ENCODE results near the gene PHLDB1. TPM values are rescaled to one million over a fixed set of nuclear protein-coding genes. Genes with fewer than 3 reads are reported as not detected.

Gene PHLDB1
- total RNA-seq, 1 donor from 2014 or later, result 45.4 TPM

DNA sequence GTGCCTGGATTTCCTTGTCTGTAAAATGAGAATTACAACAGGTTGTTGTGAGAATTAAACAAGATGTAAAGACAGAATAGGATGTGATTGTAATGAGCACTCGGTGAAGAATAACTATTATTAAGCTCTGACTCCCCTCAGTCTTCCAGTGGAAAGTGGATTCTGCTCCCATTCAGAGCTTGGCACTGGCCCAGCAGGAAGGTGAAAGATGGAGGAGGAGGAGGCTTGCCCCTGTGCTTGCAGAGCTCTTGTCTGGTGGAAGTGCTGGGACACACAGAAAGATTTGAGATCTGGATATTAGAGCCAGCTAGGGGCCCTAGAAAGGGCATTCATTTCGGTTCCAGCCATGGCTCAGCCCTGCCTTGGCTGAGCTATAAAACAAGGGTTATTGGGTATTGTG lies 28.2 kb downstream of the PHLDB1 start:
- peaks cover 18% of the 10 kb centered on the region for H3K36me3 Mint-ChIP-seq (ENCODE audit: low read depth, unreplicated experiment)
- no peak overlapping the region for H3K4me3 Mint-ChIP-seq (ENCODE audit: unreplicated experiment)
- no peak for DNase-seq (ENCODE audit: low spot score)
- peaks cover 4% of the 10 kb centered on the region for H3K27me3 Mint-ChIP-seq (ENCODE audit: unreplicated experiment)
- H3K9me3 Mint-ChIP-seq (ENCODE audit: unreplicated experiment), result no peaks in the 10 kb centered on the region
- H3K27ac Mint-ChIP-seq (ENCODE audit: unreplicated experiment), result no peak overlapping the region
- TF ChIP-seq, protein P1, sequence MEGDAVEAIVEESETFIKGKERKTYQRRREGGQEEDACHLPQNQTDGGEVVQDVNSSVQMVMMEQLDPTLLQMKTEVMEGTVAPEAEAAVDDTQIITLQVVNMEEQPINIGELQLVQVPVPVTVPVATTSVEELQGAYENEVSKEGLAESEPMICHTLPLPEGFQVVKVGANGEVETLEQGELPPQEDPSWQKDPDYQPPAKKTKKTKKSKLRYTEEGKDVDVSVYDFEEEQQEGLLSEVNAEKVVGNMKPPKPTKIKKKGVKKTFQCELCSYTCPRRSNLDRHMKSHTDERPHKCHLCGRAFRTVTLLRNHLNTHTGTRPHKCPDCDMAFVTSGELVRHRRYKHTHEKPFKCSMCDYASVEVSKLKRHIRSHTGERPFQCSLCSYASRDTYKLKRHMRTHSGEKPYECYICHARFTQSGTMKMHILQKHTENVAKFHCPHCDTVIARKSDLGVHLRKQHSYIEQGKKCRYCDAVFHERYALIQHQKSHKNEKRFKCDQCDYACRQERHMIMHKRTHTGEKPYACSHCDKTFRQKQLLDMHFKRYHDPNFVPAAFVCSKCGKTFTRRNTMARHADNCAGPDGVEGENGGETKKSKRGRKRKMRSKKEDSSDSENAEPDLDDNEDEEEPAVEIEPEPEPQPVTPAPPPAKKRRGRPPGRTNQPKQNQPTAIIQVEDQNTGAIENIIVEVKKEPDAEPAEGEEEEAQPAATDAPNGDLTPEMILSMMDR (IDR thresholded peaks at IDR 0.05; ENCODE audit: unreplicated experiment), result no peak
- peaks cover 22% of the 10 kb centered on the region for H3K4me1 Mint-ChIP-seq (ENCODE audit: unreplicated experiment)

DNA sequence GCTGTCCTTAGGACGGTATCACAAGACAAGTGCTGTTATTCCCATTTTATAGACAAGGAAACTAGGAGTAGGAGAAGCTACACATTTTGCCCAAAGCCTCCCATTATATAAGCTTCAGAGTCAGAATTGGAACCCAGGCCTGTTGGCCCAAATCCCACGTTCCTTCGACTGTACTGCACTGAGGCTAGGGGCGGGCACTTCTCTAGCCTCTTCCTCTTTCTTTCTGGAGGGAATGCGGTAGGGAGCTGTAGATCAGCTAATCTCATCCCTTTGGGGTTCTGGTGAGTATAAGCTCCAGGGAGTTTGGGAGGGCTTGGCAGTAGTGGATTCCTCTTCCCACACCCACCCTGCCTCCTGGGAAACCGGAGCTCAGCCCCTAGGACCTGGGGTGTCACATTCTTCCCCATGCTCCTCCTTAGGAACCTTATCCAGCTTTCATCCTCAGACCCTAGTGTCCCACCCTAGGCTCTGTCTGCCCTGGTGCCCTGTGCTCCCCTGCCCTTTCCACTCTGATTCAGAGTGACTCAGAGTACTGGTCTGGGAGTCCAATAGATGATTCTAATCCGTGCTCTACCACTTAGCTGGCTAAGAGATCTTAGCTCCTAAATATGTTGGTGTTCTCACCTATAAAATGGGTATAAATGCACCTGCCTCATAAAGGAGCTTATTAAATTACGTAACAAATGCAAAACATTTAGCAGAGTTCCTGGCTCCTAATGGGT lies 29.3 kb downstream of the PHLDB1 start:
- H3K4me3 Mint-ChIP-seq (ENCODE audit: unreplicated experiment), result no peak overlapping the region
- TF ChIP-seq, protein P1 (IDR thresholded peaks at IDR 0.05; ENCODE audit: unreplicated experiment), result no peak
- H3K27me3 Mint-ChIP-seq (ENCODE audit: unreplicated experiment), result peaks cover 6% of the 10 kb centered on the region
- no peak for DNase-seq (ENCODE audit: low spot score)
- no peak overlapping the region for H3K27ac Mint-ChIP-seq (ENCODE audit: unreplicated experiment)
- H3K36me3 Mint-ChIP-seq (ENCODE audit: low read depth, unreplicated experiment), result peaks cover 16% of the 10 kb centered on the region
- peaks cover 17% of the 10 kb centered on the region for H3K4me1 Mint-ChIP-seq (ENCODE audit: unreplicated experiment)
- H3K9me3 Mint-ChIP-seq (ENCODE audit: unreplicated experiment), result no peaks in the 10 kb centered on the region

DNA sequence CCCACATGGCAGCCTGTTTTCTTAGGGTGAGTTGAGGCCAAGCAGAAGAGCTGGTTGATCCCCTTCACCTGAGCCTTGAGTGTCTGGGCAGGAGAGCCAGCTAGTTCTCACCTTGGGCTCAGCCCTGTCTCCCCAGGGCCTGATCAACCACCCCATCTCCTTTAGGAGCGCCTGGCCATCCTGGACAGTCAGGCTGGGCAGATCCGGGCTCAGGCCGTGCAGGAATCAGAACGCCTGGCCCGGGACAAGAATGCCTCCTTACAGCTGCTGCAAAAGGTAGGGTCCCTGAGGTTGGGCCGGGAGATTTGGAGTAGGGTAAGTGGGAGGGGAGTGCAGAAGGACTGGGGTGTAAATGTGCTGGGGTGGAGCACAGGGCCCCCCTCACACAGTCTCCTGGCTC lies 31.3 kb downstream of the PHLDB1 start:
- TF ChIP-seq, protein P1 (IDR thresholded peaks at IDR 0.05; ENCODE audit: unreplicated experiment), result no peak
- H3K9me3 Mint-ChIP-seq (ENCODE audit: unreplicated experiment), result no peaks in the 10 kb centered on the region
- DNase-seq (ENCODE audit: low spot score), result no peak
- H3K4me3 Mint-ChIP-seq (ENCODE audit: unreplicated experiment), result no peak overlapping the region
- peaks cover 10% of the 10 kb centered on the region for H3K36me3 Mint-ChIP-seq (ENCODE audit: low read depth, unreplicated experiment)
- peaks cover 14% of the 10 kb centered on the region for H3K4me1 Mint-ChIP-seq (ENCODE audit: unreplicated experiment)
- peaks cover 9% of the 10 kb centered on the region for H3K27me3 Mint-ChIP-seq (ENCODE audit: unreplicated experiment)
- H3K27ac Mint-ChIP-seq (ENCODE audit: unreplicated experiment), result no peak overlapping the region

DNA sequence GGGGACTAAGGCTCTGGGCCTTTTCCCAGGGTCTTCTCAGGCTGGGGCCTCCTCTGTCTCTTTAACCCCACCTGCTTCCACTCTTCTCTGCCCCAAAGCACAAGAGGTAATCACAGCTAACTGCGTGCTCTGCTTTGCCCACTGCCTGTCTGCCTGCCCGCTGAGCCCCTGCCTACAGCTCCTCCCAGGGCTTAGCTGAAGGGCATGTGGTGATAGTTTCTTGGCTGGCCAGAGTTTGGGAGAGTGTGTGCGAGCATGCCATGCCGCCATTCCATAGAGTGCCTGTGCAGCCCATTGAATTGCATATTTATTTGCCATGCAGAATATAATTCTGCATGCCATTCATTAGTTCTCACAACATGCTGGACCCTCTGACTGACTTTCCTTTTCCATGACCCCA lies 32.5 kb downstream of the PHLDB1 start:
- no peak for DNase-seq (ENCODE audit: low spot score)
- Mint-ChIP-seq H3K27ac (ENCODE audit: unreplicated experiment) (no peak overlapping the region), H3K36me3 (ENCODE audit: low read depth, unreplicated experiment) (peaks cover 14% of the 10 kb centered on the region), H3K27me3 (ENCODE audit: unreplicated experiment) (peaks cover 9% of the 10 kb centered on the region), H3K9me3 (ENCODE audit: unreplicated experiment) (no peaks in the 10 kb centered on the region), H3K4me3 (ENCODE audit: unreplicated experiment) (no peak overlapping the region), H3K4me1 (ENCODE audit: unreplicated experiment) (peaks cover 7% of the 10 kb centered on the region)
- TF ChIP-seq, protein P1 (IDR thresholded peaks at IDR 0.05; ENCODE audit: unreplicated experiment), result no peak

DNA sequence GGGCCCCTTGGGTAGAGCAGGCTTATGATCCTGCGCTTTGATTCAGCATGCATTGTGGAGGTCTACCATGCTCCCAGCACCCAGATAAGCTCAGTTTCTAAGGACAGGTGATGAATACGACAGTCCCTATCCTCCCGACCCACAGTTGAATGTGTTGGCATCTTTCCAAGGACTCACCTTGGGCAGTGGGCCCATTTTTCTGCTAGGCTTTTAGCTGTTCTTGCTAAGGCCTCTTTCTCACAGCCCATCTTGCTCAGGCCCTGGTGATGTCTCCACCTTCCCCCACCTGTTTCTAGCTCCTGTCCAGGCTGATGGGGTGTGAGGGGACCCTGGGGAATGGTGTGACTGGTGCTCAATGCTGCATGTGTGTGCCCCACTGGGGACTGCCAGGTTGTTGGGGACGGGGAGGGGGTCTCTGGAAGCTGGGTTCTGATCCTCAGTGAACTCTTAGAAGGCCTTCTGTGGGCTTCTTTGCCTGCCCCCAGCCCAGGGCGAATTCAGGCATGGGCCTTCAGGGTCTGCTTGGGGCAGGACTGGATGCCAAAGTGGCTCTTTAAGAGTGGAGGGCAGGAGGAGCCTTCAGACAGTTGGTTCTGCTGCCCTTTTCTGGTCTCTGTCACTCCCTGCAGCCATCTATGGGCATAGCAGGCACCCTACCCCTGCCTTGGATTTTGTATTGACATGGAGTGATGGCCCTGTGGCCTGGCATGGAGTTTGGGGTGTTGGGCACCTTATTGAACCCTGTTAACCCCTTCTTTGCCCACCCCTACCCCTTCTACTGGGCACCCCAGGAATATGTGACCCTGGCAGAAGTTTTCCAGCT lies 33.1 kb downstream of the PHLDB1 start:
- Mint-ChIP-seq H3K36me3 (ENCODE audit: low read depth, unreplicated experiment) (peaks cover 15% of the 10 kb centered on the region), H3K9me3 (ENCODE audit: unreplicated experiment) (no peaks in the 10 kb centered on the region), H3K27me3 (ENCODE audit: unreplicated experiment) (peaks cover 9% of the 10 kb centered on the region), H3K4me3 (ENCODE audit: unreplicated experiment) (no peak overlapping the region), H3K27ac (ENCODE audit: unreplicated experiment) (no peak overlapping the region), H3K4me1 (ENCODE audit: unreplicated experiment) (peaks cover 7% of the 10 kb centered on the region)
- DNase-seq (ENCODE audit: low spot score), result no peak
- TF ChIP-seq, protein P1 (IDR thresholded peaks at IDR 0.05; ENCODE audit: unreplicated experiment), result no peak
